HG03521 (cell line): ENCODE measurements around the gene SERPINA3.

Experiments
- ATAC-seq: cut with Tn5 transposase; IDR thresholded peaks from one replicate; pipeline ENCODE4 v1.9.1; 2021; ENCODE audit warnings: mild to moderate bottlenecking, moderate library complexity; ENCODE audit not compliant: unreplicated experiment

The SERPINA3 gene

DNA sequence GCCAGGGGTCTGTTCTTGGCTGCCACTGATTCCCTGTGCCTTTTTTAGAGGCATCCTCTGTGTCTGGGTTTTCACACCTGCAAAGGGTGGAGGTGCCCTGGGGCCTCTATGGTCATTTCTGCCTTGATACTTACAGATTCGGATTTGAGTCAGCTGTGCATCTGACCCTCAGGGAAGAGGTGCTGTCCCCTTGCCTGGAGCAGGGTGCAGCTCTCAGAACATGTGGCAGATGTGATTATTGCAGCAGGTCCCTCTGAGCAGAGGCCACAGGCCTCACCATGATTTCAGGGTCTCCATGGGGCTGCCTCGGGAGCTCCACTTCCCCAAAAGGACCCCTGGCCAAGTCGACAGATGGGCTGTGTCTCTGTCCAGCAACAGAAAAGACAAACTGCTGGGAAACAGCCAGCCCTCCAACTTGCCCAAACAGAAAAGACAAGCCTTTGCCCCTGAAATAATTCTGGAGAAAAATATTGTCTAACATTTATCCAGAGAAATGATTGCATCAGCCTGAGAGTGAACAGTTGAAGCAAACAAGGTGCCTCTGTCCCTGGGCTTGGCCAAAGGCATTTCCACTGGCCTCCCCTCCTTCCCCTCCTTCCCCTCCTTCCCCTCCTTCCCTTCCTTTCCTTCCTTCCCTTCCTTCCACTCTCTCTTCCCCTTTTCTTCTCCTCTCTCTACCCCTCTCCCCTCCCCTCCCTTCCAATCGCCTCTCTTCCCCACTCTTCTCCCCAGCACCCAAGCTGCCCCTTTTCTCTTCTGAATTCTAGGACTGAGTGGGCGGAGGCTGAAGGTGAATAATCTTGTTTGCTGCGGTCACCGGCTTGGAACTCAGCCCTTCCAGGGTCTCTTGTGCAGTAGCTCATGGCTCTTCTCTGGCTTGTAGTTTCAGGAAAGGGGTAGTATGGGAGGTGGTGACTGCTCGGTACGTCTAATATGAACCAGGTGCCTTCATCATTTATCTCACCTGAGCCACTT is 676 bp downstream of the SERPINA3 start:
- no peak for ATAC-seq

DNA sequence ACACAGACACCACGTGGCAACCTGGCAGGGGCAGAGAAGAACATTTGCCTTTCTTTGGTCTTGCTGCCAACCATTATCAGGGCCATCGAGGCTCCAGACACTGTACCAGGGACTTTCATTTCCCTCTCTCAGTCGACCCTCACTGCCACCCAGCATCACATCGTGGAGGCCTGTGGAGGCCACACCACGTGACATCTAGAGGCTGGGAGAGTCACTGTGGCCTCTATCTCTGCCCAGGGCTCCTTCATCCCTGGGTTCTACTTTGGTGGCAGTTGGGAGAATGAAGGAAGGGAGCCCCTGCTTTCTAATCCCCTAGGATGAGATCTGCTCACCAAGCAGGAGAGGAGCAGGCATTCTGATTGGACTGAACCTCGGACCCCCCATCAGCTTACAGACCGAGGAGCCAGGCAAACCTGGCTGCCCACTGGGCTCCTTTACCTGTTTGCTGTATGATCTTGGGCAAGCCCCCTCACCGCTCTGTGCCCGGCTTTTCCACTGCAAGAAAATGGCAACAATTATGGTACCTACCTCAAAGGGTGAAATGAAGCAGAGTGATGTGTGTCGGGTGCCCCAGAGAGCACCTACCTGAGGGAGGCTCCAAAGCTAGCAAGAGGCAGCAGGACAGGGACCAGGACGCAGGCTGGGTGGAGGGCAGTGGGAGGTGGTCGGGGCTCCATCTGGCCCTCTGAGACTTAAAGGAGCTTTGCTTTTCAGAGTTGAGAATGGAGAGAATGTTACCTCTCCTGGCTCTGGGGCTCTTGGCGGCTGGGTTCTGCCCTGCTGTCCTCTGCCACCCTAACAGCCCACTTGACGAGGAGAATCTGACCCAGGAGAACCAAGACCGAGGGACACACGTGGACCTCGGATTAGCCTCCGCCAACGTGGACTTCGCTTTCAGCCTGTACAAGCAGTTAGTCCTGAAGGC is 1.8 kb downstream of the SERPINA3 start:
- no peak for ATAC-seq

- no peak for ATAC-seq
Measured at GRCh38 chr14:94614802-94615201, 2.6 kb downstream of the SERPINA3 start.

GRCh38 chr14:94615254-94615653 is 3.1 kb downstream of the SERPINA3 start:
- ATAC-seq: no peak

- ATAC-seq: no peak
Measured at GRCh38 chr14:94615823-94616570, 3.8 kb downstream of the SERPINA3 start.

- ATAC-seq: no peak
Measured at GRCh38 chr14:94617366-94617941, 5.3 kb downstream of the SERPINA3 start.

DNA sequence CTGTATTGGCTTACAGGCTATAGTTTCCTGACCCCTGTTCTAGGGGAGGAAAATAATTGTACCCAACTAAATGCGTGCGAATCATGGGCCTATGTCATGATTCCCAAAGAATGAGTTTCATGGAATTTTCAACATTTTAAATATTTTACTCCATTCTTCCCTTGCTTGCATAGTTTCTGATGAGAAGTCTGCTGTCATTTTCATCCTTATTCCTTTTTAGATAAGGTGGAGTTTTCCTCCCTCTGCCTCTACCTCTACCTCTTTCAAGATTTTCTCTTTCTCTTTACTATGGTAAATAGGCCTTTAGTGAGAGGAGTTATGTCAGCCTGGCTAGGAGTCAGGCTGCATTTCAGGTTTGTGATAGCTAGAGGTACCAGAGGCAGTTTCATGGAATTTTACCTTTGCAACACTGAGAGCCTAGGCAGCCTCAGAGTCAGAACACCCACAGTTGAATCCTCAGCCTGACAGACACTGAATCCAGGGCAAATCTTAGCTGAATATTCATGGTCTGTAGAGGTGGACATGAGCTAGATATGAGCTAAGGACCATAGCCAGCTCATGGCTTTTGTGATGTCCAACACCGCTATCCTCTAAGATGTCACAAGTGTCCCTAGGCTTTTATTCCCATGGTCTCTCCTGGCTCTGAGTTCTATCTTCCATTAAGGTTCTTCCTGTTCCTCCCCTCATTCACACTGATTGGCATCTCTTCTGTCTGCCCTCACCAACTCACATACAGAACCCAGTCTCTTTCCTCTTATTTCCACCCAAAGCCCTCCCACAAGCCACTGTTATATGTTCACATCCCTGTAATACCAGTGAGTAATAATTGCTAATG is 6.0 kb downstream of the SERPINA3 start:
- ATAC-seq: no peak

DNA sequence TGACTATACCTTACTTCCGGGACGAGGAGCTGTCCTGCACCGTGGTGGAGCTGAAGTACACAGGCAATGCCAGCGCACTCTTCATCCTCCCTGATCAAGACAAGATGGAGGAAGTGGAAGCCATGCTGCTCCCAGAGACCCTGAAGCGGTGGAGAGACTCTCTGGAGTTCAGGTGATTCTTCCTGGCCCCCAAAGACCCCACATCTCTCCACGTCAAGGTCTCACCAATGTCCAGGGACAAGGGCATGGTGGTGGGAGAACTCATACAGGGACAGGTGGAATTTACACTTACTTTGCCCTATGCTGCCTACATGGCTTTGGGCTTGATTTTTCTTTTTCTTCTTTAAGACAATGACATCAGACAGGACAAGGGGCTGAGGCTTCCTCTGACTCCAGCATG is 7.1 kb downstream of the SERPINA3 start:
- ATAC-seq: no peak

GRCh38 chr14:94620597-94620996 is 8.4 kb downstream of the SERPINA3 start:
- no peak for ATAC-seq

- no peak for ATAC-seq
Measured at GRCh38 chr14:94621358-94622134, 9.4 kb downstream of the SERPINA3 start.

DNA sequence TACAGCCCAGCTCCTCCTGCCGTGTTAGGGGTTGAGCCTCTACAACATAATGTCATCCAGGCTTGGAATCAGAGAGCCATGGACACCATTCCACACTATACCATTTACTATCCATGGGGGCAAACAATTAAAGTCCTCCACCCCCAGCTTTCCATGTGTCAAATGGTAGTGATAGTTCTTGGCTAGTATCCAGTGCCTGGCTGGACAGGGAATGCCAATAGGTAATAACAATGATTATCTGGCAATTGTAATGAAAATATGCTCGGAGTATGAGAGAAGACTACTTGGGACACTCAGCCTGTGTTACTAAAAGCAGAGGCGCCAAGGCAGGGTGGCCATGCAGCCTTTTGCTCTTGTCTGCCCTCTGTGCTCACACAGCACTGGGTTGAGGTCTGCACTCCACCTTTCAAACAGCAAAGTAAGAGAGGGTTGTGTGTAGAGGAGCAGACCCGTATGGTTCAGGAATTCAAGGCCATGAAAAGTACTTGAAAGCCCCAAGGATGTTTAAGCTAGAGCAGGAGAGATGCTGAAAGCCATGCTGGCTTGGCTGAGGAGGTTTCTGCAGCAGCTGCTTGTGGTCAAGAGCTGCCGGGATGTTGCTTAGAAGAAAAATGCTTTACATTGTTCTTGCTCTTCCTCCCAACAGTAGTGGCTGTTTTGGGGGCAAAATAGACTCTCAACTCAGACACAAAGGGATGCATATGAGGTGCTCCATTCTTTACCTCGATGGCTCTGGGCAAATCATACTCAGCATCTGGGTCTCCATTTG is 10.6 kb downstream of the SERPINA3 start:
- no peak for ATAC-seq

- no peak for ATAC-seq
Measured at GRCh38 chr14:94623422-94623809, 11.2 kb downstream of the SERPINA3 start.

- ATAC-seq: no peak
Measured at GRCh38 chr14:94623856-94624499, 11.8 kb downstream of the SERPINA3 start.

GRCh38 chr14:94624537-94625352 is 12.6 kb downstream of the SERPINA3 start:
- ATAC-seq: no peak

- ATAC-seq: no peak
Measured at GRCh38 chr14:94625353-94625635, 13.1 kb downstream of the SERPINA3 start.

DNA sequence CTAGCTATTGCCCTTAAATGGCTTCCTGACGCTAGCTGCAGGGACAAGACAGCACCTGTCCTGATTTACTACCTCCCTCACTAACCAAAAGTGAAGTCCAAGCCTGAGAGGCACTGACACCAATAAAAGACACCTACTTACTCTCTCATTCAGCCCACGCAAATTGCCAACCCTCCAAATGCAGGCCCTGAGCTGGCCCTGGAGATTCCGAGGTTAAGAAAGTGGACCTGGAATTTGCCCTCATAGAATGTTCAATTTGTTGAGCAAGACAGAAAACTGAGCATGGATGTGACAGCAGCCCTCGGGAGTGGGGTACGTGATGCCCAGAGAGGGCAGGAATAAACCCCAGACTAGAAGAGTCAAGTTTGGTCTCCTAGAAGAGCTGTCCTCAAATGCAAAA is 16.4 kb downstream of the SERPINA3 start:
- no peak for ATAC-seq

GRCh38 chr14:94630396-94630795 is 18.2 kb downstream of the SERPINA3 start:
- no peak for ATAC-seq
